ENCODE data around the gene ANTXRL.
"Not testable (repeated sequence)": the region's sequence is repeated elsewhere in the genome, so short reads cannot be mapped to it uniquely, and the experiment has no call there.

The ANTXRL gene

GRCh38 chr10:46293832-46294640, 7.2 kb downstream of the ANTXRL start:
- Histone ChIP-seq H3K27ac (no peak overlapping the region), H3K9me3 (ENCODE audit: severe bottlenecking) (no peaks in the 10 kb centered on the region), H3K4me3 (ENCODE audit: low read depth, low read length) (no peak overlapping the region), H3K27me3 (ENCODE audit: insufficient read depth, low read depth, severe bottlenecking) (no peaks in the 10 kb centered on the region), H3K36me3 (no peaks in the 10 kb centered on the region)
- DNase-seq: peak; percentile 58
- peak; percentile 64 for TF ChIP-seq CTCF (IDR thresholded peaks at IDR 0.05; ENCODE audit: low read depth, low read length)

DNA sequence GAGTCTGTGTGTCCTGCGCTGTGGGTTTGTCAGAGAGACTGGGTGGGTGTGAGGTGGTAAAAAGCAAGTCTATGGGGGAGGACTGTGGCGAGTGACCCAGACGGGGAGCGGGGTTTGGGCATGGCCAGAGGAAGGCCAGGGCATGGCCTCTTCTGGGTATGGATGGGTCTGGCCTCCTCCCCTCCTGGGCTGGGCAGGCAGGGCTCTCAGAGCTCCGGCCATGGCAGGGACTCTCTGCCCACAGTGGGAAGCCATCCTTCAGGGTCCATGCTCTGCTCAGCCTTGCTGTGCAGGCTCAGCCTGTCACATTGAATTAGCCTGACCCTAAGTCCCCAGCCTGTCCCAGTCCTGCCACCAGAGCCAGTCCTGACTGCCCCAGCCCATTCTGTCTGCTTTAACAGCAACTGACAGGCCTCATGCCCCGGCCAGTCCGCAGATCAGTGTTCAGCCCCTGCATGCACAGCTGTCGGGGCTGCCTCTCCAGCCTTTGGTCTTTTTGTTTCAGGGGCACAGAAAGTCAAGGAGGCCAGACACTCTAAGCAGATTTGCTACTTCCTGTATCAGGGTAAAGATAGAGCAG, 7.9 kb downstream of the ANTXRL start:
- H3K9me3 ChIP-seq (ENCODE audit: severe bottlenecking): no peaks in the 10 kb centered on the region
- no peaks in the 10 kb centered on the region for H3K36me3 ChIP-seq
- H3K27me3 ChIP-seq (ENCODE audit: insufficient read depth, low read depth, severe bottlenecking): no peaks in the 10 kb centered on the region
- H3K4me3 ChIP-seq (ENCODE audit: low read depth, low read length): no peak overlapping the region
- no peak overlapping the region for H3K27ac ChIP-seq
- no peak for TF ChIP-seq CTCF (IDR thresholded peaks at IDR 0.05; ENCODE audit: low read depth, low read length)
- DNase-seq: peak; percentile 38

DNA sequence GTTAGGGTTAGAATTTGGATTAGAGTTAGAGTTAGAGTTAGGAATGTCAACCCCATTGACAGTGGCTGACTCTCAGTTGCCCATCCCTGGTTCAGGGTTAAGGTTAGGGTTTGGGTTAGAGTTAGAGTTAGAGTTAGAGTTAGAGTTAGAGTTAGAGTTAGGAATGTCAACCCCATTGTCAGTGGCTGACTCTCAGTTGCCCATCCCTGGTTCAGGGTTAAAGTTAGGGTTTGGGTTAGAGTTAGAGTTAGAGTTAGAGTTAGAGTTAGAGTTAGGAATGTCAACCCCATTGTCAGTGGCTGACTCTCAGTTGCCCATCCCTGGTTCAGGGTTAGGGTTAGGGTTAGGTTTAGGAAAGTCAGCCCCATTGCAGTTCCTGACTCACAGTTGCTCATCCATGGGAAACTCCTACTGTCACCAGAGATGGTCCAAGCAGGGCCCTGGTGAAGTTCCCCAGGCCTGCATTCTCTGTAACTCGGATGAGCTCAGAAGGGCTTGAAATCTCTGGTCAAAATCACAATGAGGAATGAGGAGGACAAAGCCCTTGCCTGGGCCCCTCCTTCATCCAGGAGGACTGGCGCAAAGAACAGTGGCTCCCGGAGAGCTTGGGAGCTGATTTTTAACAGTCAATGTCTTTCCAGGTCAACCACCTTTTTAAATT, 8.7 kb downstream of the ANTXRL start:
- not testable (repeated sequence) for DNase-seq; H3K4me3 ChIP-seq (ENCODE audit: low read depth, low read length); H3K36me3 ChIP-seq; H3K27me3 ChIP-seq (ENCODE audit: insufficient read depth, low read depth, severe bottlenecking); H3K9me3 ChIP-seq (ENCODE audit: severe bottlenecking); H3K27ac ChIP-seq

DNA sequence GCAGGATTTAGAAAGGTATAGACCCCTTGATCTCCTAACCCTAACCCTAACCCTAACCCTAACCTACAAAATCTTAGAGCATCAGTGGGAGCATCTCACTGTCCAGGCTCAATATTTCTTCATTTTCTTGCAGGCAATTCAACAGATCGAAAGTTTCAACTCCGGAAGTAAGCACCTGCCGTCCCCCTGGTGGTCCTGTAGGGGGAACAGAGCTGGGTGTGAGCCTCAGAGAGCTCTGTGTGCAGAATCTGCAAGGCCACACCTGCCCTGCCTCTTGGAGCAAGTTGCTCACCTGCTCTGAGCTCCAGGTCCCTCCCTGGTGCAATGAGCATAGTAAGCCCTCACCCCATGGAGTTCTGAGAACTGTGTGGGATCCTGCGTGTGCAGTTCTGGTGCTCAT, 9.3 kb downstream of the ANTXRL start:
- not testable (repeated sequence) for H3K9me3 ChIP-seq (ENCODE audit: severe bottlenecking); H3K27ac ChIP-seq; H3K27me3 ChIP-seq (ENCODE audit: insufficient read depth, low read depth, severe bottlenecking); H3K4me3 ChIP-seq (ENCODE audit: low read depth, low read length); DNase-seq; H3K36me3 ChIP-seq
- TF ChIP-seq CTCF (IDR thresholded peaks at IDR 0.05; ENCODE audit: low read depth, low read length): 0 out of 2 replicates have a peak, but pooled peaks have one; percentile 8

GRCh38 chr10:46296641-46297141, 9.9 kb downstream of the ANTXRL start:
- no peak overlapping the region for H3K4me3 ChIP-seq (ENCODE audit: low read depth, low read length)
- no peaks in the 10 kb centered on the region for H3K27me3 ChIP-seq (ENCODE audit: insufficient read depth, low read depth, severe bottlenecking)
- no peak for TF ChIP-seq CTCF (IDR thresholded peaks at IDR 0.05; ENCODE audit: low read depth, low read length)
- H3K36me3 ChIP-seq: no peaks in the 10 kb centered on the region
- H3K27ac ChIP-seq: no peak overlapping the region
- no peak for DNase-seq
- no peaks in the 10 kb centered on the region for H3K9me3 ChIP-seq (ENCODE audit: severe bottlenecking)
